Nephron (organoid): Measurements from ENCODE around the gene DECR2.
A peak's percentile ranks its signal among the peaks of the same experiment; 100 is the strongest.

Experiments used
- H3K27ac Mint-ChIP-seq, 3 experiments: 2 replicates each; pipeline ENCODE4 v1.8.0; 2020; ENCODE audit warnings: mixed read lengths in 3 of 3, mild to moderate bottlenecking in 2 of 3, moderate library complexity in 1 of 3
- H3K27me3 Mint-ChIP-seq: 2 replicates; pipeline ENCODE4 v1.8.0; 2021; ENCODE audit warnings: low read depth, mild to moderate bottlenecking, moderate library complexity, mixed read lengths
- H3K36me3 Mint-ChIP-seq: 2 replicates; pipeline ENCODE4 v1.8.0; 2020; ENCODE audit warnings: low read depth, mixed read lengths
- H3K4me1 Mint-ChIP-seq: 2 replicates; pipeline ENCODE4 v1.8.0; 2020; ENCODE audit warnings: mixed read lengths
- H3K4me3 Mint-ChIP-seq, 3 experiments: 2 replicates each; pipeline ENCODE4 v1.8.0; 2020; ENCODE audit warnings: mild to moderate bottlenecking in 3 of 3, mixed read lengths in 3 of 3, moderate library complexity in 2 of 3
- H3K9me3 Mint-ChIP-seq: 2 replicates; pipeline ENCODE4 v1.8.0; 2020; ENCODE audit warnings: mixed read lengths
- CTCF ChIP-seq, 3 experiments: fragments of 200-600 bp; sonication (generic); IDR thresholded peaks; one replicate each; pipeline ENCODE4 v1.5.0; 2021; ENCODE audit warnings: antibody characterized with exemption in 3 of 3; ENCODE audit not compliant: unreplicated experiment in 3 of 3

Gene DECR2

GRCh38 chr16:456891-457483, 55.3 kb downstream of the DECR2 start:
- Mint-ChIP-seq H3K4me1 (peaks cover 21% of the 10 kb centered on the region), H3K36me3 (peaks cover 8% of the 10 kb centered on the region), H3K27me3 (no peaks in the 10 kb centered on the region), H3K9me3 (no peaks in the 10 kb centered on the region), H3K4me3 (peak overlapping the region in 2 of 3 experiments; percentile 18 to 35), H3K27ac (peak overlapping the region; percentile 84 to 93 (median 87))
- no peak for TF ChIP-seq CTCF (IDR thresholded peaks at IDR 0.05; ENCODE audit: unreplicated experiment in 3 of 3)

GRCh38 chr16:457732-458400, 56.2 kb downstream of the DECR2 start:
- H3K4me3 Mint-ChIP-seq: no peak overlapping the region
- H3K27me3 Mint-ChIP-seq: no peaks in the 10 kb centered on the region
- H3K27ac Mint-ChIP-seq: peak overlapping the region; percentile 84 to 93 (median 87)
- peaks cover 21% of the 10 kb centered on the region for H3K4me1 Mint-ChIP-seq
- no peak for TF ChIP-seq CTCF (IDR thresholded peaks at IDR 0.05; ENCODE audit: unreplicated experiment in 3 of 3)
- H3K9me3 Mint-ChIP-seq: no peaks in the 10 kb centered on the region
- H3K36me3 Mint-ChIP-seq: peaks cover 16% of the 10 kb centered on the region

GRCh38 chr16:459761-460160, 58.1 kb downstream of the DECR2 start:
- H3K4me3 Mint-ChIP-seq: no peak overlapping the region
- H3K36me3 Mint-ChIP-seq: peaks cover 19% of the 10 kb centered on the region
- H3K27ac Mint-ChIP-seq: no peak overlapping the region
- H3K9me3 Mint-ChIP-seq: no peaks in the 10 kb centered on the region
- peaks cover 21% of the 10 kb centered on the region for H3K4me1 Mint-ChIP-seq
- H3K27me3 Mint-ChIP-seq: no peaks in the 10 kb centered on the region
- TF ChIP-seq CTCF (IDR thresholded peaks at IDR 0.05; ENCODE audit: unreplicated experiment in 3 of 3): no peak

- Mint-ChIP-seq H3K4me3 (no peak overlapping the region), H3K27ac (no peak overlapping the region), H3K36me3 (peaks cover 19% of the 10 kb centered on the region), H3K9me3 (no peaks in the 10 kb centered on the region), H3K27me3 (no peaks in the 10 kb centered on the region), H3K4me1 (peaks cover 25% of the 10 kb centered on the region)
- no peak for TF ChIP-seq CTCF (IDR thresholded peaks at IDR 0.05; ENCODE audit: unreplicated experiment in 3 of 3)
Observed at GRCh38 chr16:460787-461186, 59.1 kb downstream of the DECR2 start.
